Endothelial cell of umbilical vein (primary cell): Measurements from ENCODE around the gene CASP6. TPM values are rescaled to one million over a fixed set of nuclear protein-coding genes. Genes with fewer than 3 reads are reported as not detected.

Experiments
- BruUV-seq: library from RNA; stranded (reverse); fragments of 400-500 nt; replicated peaks from 2 replicates; lab custom pipeline; 2021; lab: Mats Ljungman, UMichigan
- CTCF ChIA-PET: fragments of 300-600, 350-600 bp; sonication (Branson Sonifier 250); formaldehyde crosslinking; loops from one replicate; lab custom pipeline; 2021; ENCODE audit warnings: antibody characterized with exemption, inconsistent platforms; lab: Charles Lee
- POLR2A ChIA-PET: fragments of 300-600, 350-600 bp; sonication (Branson Sonifier 250); formaldehyde crosslinking; loops from one replicate; lab custom pipeline; 2021; ENCODE audit warnings: antibody characterized with exemption, inconsistent platforms; lab: Charles Lee
- DNase-seq: peaks from one replicate; pipeline ENCODE4 v3.0.0-alpha.2; 2011; ENCODE audit warnings: low read depth, low spot score
- FAIRE-seq: peaks from 2 replicates; lab custom pipeline; 2011; peaks lifted over from hg19 to GRCh38; lab: Jason Lieb, UNC
- H2AFZ ChIP-seq: 2 replicates; pipeline ENCODE4 v1.6.0; 2012; ENCODE audit warnings: low read depth, low read length, control low read depth, inconsistent platforms
- H3K27ac ChIP-seq: 2 replicates; pipeline ENCODE4 v1.5.1; 2011; ENCODE audit warnings: low read depth, mild to moderate bottlenecking, control low read depth, low read length, moderate library complexity; ENCODE audit not compliant: insufficient read depth
- H3K27me3 ChIP-seq, 2 experiments: 2 replicates each; pipeline versions ENCODE4 v1.6.0 to v1.6.1; 2011; ENCODE audit warnings: low read length in 2 of 2, mixed read lengths in 1 of 2; ENCODE audit not compliant: control insufficient read depth in 2 of 2, insufficient read depth in 2 of 2
- H3K36me3 ChIP-seq, 2 experiments: 2 replicates in 1 of 2; 3 replicates in 1 of 2; pipeline ENCODE4 v1.5.1; 2011; ENCODE audit warnings: low read length in 2 of 2, mild to moderate bottlenecking in 1 of 2, moderate library complexity in 1 of 2; ENCODE audit not compliant: control insufficient read depth in 2 of 2, insufficient read depth in 2 of 2; ENCODE audit errors: extremely low read depth in 1 of 2
- H3K4me1 ChIP-seq: 3 replicates; pipeline ENCODE4 v1.5.1; 2011; ENCODE audit warnings: mild to moderate bottlenecking, low read length; ENCODE audit not compliant: control insufficient read depth, insufficient read depth; ENCODE audit errors: extremely low read depth
- H3K4me2 ChIP-seq: 2 replicates; pipeline ENCODE4 v1.6.1; 2011; ENCODE audit warnings: low read length, control low read depth, mixed read lengths; ENCODE audit not compliant: insufficient read depth
- H3K4me3 ChIP-seq, 3 experiments: fragments of 200-600 bp in 1 of 3; sonication (generic), shearing (Covaris generic) in 1 of 3; replicated peaks in 1 of 3; 2 replicates each; pipeline ENCODE4 v1.5.1; 2011 to 2016; ENCODE audit warnings: control low read depth in 3 of 3, low read length in 3 of 3, mild to moderate bottlenecking in 2 of 3, inconsistent platforms in 1 of 3, low read depth in 1 of 3, moderate library complexity in 1 of 3; ENCODE audit not compliant: insufficient read depth in 1 of 3
- H3K79me2 ChIP-seq: 2 replicates; pipeline ENCODE4 v1.6.0; 2012; ENCODE audit warnings: low read length, inconsistent platforms; ENCODE audit not compliant: control insufficient read depth, insufficient read depth
- H3K9ac ChIP-seq: replicated peaks from 2 replicates; pipeline ENCODE3; 2011; ENCODE audit warnings: low read length, control low read depth; ENCODE audit not compliant: insufficient read depth; ENCODE audit errors: extremely low read depth
- H3K9me1 ChIP-seq: replicated peaks from 3 replicates; pipeline ENCODE4 v1.6.0; 2011; ENCODE audit warnings: mild to moderate bottlenecking, low read length; ENCODE audit not compliant: control insufficient read depth, insufficient read depth; ENCODE audit errors: extremely low read depth
- H3K9me3 ChIP-seq: replicated peaks from 2 replicates; pipeline ENCODE4 v1.5.1; 2012; ENCODE audit warnings: low read length, inconsistent platforms; ENCODE audit not compliant: control insufficient read depth, insufficient read depth
- H4K20me1 ChIP-seq: replicated peaks from 2 replicates; pipeline ENCODE3; 2011; ENCODE audit warnings: mild to moderate bottlenecking, low read length; ENCODE audit not compliant: control insufficient read depth, insufficient read depth; ENCODE audit errors: extremely low read depth
- EZH2 ChIP-seq: IDR thresholded peaks from 2 replicates; pipeline ENCODE4 v1.6.1; 2012; ENCODE audit warnings: borderline replicate concordance, low read depth, mild to moderate bottlenecking, moderate library complexity, low read length, inconsistent platforms; ENCODE audit not compliant: severe bottlenecking
- FOS ChIP-seq: IDR thresholded peaks from 2 replicates; pipeline ENCODE4 v1.6.1; 2011; ENCODE audit warnings: mild to moderate bottlenecking, low read length, moderate library complexity, borderline replicate concordance; ENCODE audit not compliant: insufficient read depth
- GATA2 ChIP-seq: IDR thresholded peaks from 2 replicates; pipeline ENCODE4 v1.7.0; 2011; ENCODE audit warnings: low read depth, mild to moderate bottlenecking, moderate library complexity, mixed read lengths, low read length; ENCODE audit not compliant: insufficient read length, insufficient read depth
- JUN ChIP-seq: IDR thresholded peaks from 2 replicates; pipeline ENCODE4 v1.6.1; 2011; ENCODE audit warnings: borderline replicate concordance, low read depth; ENCODE audit not compliant: insufficient read length, insufficient read depth
- MYC ChIP-seq: IDR thresholded peaks from one replicate; pipeline ENCODE4 v1.6.1; 2011; ENCODE audit warnings: mild to moderate bottlenecking, low read depth, low read length
- POLR2A ChIP-seq: IDR thresholded peaks from 2 replicates; pipeline ENCODE4 v1.6.1; 2012; ENCODE audit warnings: low read depth, mild to moderate bottlenecking, control low read depth, low read length
- POLR2AphosphoS5 ChIP-seq: IDR thresholded peaks from 2 replicates; pipeline ENCODE4 v1.6.1; 2012; ENCODE audit warnings: low read depth, mild to moderate bottlenecking, control low read depth, low read length, moderate library complexity; ENCODE audit not compliant: insufficient read depth
- dilution Hi-C: fragments of 300-500 bp; cut with MboI; formaldehyde crosslinking; loops from one replicate; pipeline ENCODE4 v1.15.0; 2019; ENCODE audit warnings: low sequenced_read_pairs; ENCODE audit not compliant: extremely low pct_ligation_motif_present
- intact Hi-C: fragments of 100-400 bp; cut with micrococcal nuclease; formaldehyde crosslinking; loops from one replicate; pipeline ENCODE4 v1.10.0; 2022
- polyA plus RNA-seq, 4 experiments: library from polyadenylated mRNA; depleted of rRNA in 3 of 4; stranded (reverse) in 3 of 4; unstranded in 1 of 4; fragments of >200 nt; gene quantifications; 2 replicates each; pipeline versions ENCODE4 v1.2.1 to v1.2.3, GENCODE V29; 2011 to 2012; ENCODE audit warnings: missing spikeins in 1 of 4
- total RNA-seq: library from RNA; stranded (reverse); gene quantifications from 2 replicates; pipeline ENCODE4 v1.2.3, GENCODE V29; 2021
- TF ChIP-seq, protein P1 (sequence below): IDR thresholded peaks from 2 replicates; pipeline ENCODE4 v1.6.1; 2011; ENCODE audit not compliant: insufficient read depth, insufficient read length
- TF ChIP-seq, protein P2 (sequence below), 2 donors: IDR thresholded peaks; 1 replicate in 1 of 2; 2 replicates in 1 of 2; pipeline ENCODE4 v1.5.1; 2011; ENCODE audit warnings: low read length in 2 of 2, mild to moderate bottlenecking in 2 of 2, moderate library complexity in 2 of 2, control low read depth in 1 of 2, inconsistent platforms in 1 of 2, low read depth in 1 of 2; ENCODE audit not compliant: insufficient read depth in 1 of 2; ENCODE audit errors: extremely low read depth in 1 of 2

Gene CASP6
- total and polyA plus RNA-seq, 2 donors (not counting 3 experiments of a cell fraction or from before 2014, with no cell fraction given): 35.4 to 52.1 TPM

DNA sequence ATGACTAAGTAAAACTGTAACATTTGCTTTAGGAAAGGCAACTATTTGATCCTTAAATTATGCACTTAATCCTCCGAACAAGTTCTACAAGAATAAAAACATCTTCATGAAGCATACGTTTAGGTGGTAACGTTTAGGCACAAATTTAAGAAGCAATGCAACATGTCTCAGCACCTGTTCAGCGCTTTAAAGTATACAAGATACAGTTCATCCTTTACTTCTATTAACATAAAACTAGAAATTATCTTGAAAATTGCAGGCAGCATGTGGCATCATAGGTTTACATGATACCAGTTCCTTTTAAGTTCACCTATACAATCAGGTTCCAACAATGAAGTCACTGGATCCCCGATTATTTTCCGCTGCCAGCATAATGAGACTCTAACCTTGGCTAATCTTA is 25.1 kb upstream of the CASP6 start:
- Histone ChIP-seq H3K27ac (no peak overlapping the region), H3K4me1 (peaks cover 9% of the 10 kb centered on the region), H3K9me3 (no peaks in the 10 kb centered on the region), H3K4me2 (peak overlapping the region; percentile 93), H3K9ac (no peak overlapping the region), H3K4me3 (no peak overlapping the region), H3K36me3 (no peaks in the 10 kb centered on the region), H2AFZ (no peak overlapping the region), H3K79me2 (no peaks in the 10 kb centered on the region), H3K9me1 (no peaks in the 10 kb centered on the region), H3K27me3 (no peaks in the 10 kb centered on the region), H4K20me1 (no peaks in the 10 kb centered on the region)
- CTCF ChIA-PET: interaction anchor here (1.1 to 1.3 kb wide), 2 partner anchors 76 to 301 kb away, joined by 4 read pairs; no protein-coding TSS in a partner anchor
- POLR2A ChIA-PET: interaction anchor here (0.8 kb wide), 1 partner anchor 24 kb away, joined by 3 read pairs; no protein-coding TSS in a partner anchor
- BruUV-seq: no TSS peak
- FAIRE-seq (no peak), DNase-seq (no peak)
- TF ChIP-seq EZH2 (no peak), GATA2 (no peak), JUN (no peak), MYC (no peak), FOS (no peak), POLR2A (no peak), POLR2AphosphoS5 (no peak)
- TF ChIP-seq, protein P1, sequence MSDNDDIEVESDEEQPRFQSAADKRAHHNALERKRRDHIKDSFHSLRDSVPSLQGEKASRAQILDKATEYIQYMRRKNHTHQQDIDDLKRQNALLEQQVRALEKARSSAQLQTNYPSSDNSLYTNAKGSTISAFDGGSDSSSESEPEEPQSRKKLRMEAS: no peak
- TF ChIP-seq, protein P2, sequence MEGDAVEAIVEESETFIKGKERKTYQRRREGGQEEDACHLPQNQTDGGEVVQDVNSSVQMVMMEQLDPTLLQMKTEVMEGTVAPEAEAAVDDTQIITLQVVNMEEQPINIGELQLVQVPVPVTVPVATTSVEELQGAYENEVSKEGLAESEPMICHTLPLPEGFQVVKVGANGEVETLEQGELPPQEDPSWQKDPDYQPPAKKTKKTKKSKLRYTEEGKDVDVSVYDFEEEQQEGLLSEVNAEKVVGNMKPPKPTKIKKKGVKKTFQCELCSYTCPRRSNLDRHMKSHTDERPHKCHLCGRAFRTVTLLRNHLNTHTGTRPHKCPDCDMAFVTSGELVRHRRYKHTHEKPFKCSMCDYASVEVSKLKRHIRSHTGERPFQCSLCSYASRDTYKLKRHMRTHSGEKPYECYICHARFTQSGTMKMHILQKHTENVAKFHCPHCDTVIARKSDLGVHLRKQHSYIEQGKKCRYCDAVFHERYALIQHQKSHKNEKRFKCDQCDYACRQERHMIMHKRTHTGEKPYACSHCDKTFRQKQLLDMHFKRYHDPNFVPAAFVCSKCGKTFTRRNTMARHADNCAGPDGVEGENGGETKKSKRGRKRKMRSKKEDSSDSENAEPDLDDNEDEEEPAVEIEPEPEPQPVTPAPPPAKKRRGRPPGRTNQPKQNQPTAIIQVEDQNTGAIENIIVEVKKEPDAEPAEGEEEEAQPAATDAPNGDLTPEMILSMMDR (IDR thresholded peaks at IDR 0.05; ENCODE audit: extremely low read depth in 1 of 2, insufficient read depth in 1 of 2, low read depth in 1 of 2, low read length in 2 of 2): no peak
- intact Hi-C loops: no loop called here
- dilution Hi-C loops: no loop called here
